GM19455 (cell line): ENCODE data around the gene ISLR2.
"Not testable (repeated sequence)": the region's sequence is repeated elsewhere in the genome, so short reads cannot be mapped to it uniquely, and the experiment has no call there.

ENCODE experiments used
- ATAC-seq: cut with Tn5 transposase; IDR thresholded peaks from one replicate; pipeline ENCODE4 v1.9.1; 2021; ENCODE audit not compliant: unreplicated experiment

ISLR2 gene

GRCh38 chr15:74130155-74130848 is at the start of gene ISLR2:
Gene ISLR2, plus strand, starts transcription at chr15:74130586. Its CDS starts 2,169 bp downstream, at chr15:74132755.
- no peak for ATAC-seq

DNA sequence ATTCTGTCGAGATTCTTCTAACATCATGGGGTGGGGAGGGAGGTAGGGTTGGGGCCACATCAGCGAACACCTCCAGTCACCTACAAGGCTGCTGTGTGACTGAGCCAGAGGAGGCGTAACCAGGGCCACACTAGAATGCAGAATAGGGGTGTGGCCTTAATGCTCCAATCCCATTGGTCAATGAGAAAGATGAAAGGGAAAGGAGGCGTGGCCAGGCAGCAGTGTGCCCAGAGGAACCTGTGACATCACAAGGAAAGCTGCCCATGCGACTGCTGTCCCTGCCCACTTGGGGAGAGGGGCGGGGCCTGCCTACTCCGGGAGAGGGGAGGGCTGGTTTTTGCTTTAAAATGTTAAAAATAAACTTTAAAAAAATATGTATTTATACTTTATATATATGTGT is 47.9 kb upstream of the ISLR2 start, which contains the start of gene GOLGA6A:
TSS of gene GOLGA6A (minus strand) at position 101 of the 400 bp plus-strand sequence. CDS start at position 60, 41 bp downstream.
- not testable (repeated sequence) for ATAC-seq

DNA sequence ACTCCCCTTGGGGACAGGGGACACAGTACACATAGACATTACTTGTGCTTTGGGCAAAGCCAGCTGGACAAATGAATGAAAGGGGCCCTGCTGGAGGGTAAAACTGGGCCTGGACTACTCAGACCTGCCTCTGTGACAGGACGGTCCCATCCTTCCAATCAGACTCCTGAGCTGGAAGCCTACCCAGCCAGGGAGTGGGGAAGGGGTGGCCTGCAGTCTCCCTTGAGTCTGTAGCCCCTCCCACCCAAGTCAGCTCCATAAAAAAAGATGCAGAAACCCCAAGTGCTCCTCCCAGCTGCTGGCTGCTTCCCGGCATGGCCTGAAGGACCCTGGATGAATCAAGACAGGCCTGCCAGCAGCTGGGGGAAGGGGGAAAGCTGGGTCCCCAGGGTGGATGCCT is 35.8 kb upstream of the ISLR2 start:
- ATAC-seq = not testable (repeated sequence)

DNA sequence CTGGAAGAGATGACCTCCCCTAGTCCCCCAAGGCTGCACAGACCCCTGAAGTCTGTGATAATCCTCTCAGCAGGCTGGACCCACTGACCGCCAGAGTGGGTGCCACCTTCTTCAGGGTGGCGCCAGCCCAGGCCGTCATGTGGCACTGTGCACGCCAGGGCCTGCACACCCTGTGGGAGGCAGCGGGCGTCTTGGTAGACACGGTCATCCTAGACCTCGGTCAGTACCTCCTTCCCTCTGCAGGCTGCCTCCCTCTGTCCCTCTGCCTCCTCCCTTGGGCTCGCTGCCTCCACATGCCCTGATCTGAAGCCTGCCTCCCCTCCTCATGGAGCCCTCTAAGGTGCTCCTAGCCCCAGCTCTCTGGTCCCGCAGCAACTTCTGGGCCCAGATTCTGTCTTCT is 34.8 kb upstream of the ISLR2 start:
- not testable (repeated sequence) for ATAC-seq

DNA sequence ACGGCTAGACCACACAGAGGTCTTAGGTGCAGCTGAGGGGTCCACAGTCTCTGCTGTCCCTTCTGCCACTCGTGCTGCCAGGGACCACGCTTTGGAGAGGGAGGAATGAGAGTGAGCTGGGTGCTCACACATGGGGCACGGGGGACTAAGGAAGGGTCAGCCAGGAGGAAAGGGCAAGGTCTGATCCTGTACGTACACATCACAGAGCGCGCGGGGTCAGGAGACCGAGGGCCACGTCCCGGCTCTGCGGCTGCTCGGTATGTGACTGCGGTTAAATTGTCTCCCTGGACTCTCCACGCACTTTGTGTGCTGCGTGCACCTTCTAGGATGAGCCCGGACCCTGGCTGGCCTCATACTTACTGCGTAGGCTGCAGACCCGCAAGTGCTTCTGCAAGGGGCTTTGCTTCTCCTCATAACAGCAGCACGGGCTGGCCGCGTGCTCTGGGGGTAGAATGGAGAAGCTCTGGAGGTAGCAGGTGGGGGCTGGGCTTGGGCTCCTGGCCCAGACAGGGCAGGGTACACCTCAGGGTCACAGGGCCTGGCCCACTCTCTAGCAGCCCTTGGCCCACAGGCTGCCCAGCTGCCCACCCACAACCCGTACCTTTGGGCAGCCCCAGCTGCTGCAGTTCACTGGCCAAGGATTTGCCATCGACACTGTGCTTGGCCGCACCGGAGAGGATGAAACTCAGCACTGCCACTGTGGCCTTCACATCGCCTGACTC is 33.5 kb upstream of the ISLR2 start:
- ATAC-seq = not testable (repeated sequence)

DNA sequence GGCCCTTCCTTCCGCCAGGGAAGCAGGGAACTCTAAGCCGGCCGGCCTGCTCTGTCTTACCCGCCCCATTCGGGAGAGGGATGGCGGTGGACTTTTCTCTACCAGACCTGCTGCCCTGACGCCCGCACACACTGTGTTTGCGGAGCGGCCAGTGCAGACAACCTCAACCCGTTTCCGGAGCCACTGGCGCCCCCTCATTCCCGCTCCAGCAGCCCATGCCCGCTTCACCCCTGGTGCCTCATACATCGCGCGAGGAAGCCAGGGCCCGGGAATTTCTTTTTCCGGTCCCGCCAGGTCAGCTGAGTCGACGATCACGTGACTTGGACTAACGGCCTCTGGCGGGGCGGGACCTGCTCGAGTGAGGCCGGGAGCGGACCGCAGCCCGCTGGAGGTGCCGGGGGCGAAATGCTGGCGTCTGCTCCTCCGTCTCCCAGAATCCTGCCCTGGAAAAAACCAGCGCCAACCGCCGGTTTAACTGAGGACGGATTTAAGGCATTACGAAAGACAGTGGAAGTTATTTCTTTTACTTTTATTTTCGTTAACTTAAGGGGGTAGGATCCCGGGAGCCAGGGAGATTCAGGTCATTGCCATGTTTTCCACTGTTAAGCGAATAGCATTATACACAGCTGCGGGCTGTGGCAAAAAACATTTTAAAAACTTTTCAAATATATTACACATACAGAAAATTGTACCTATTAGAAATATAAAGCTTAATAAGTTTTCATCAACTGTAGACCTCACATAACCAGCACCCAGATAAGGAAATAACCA is 30.2 kb upstream of the ISLR2 start:
- ATAC-seq = peak; percentile 88

GRCh38 chr15:74108111-74108510 is 22.3 kb upstream of the ISLR2 start:
- no peak for ATAC-seq

GRCh38 chr15:74108611-74109010 is 21.8 kb upstream of the ISLR2 start:
- not testable (repeated sequence) for ATAC-seq

- no peak for ATAC-seq
Measured at GRCh38 chr15:74109713-74110112, 20.7 kb upstream of the ISLR2 start.

GRCh38 chr15:74120426-74120825 is 10.0 kb upstream of the ISLR2 start:
- no peak for ATAC-seq

GRCh38 chr15:74121039-74121438 is 9.3 kb upstream of the ISLR2 start:
- ATAC-seq = no peak

GRCh38 chr15:74121858-74122257 is 8.5 kb upstream of the ISLR2 start:
- ATAC-seq = no peak

- ATAC-seq = no peak
Measured at GRCh38 chr15:74122403-74123130, 7.8 kb upstream of the ISLR2 start.

DNA sequence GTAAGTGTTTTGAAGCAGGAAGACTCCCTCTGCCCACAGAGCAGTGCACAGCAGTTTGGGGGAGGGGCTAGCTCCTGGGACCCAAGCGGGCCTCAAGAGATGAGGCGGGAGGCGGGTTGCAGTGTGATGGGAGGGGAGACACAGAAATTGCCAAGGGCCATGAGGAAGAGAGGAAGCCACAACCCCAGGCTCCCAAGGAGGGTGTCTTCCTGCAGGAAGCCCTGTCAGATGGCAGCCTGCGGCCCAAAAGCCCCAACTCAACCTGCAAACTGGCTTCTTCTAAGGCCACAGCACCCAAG is 7.3 kb upstream of the ISLR2 start:
- ATAC-seq = no peak

GRCh38 chr15:74123658-74124057 is 6.7 kb upstream of the ISLR2 start:
- no peak for ATAC-seq

DNA sequence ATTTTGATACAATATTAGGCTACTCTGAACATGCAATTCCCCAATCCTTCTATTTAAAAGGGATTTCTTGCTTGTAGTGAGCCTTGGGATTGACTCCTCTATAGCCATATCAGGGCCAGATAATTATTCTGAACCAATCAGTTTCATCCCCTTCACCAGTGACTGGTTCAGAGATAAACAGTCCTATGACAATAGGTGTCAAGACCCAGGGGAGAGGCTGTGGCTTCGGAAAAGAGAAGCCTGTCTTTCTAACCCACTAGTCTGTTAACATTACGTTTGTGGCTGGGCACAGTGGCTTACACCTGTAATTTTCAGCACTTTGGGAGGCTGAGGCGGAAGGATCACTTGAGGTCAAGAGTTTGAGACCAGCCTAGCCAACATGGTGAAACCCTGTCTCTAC is 6.2 kb upstream of the ISLR2 start:
- no peak for ATAC-seq

GRCh38 chr15:74124759-74125158 is 5.6 kb upstream of the ISLR2 start:
- no peak for ATAC-seq

DNA sequence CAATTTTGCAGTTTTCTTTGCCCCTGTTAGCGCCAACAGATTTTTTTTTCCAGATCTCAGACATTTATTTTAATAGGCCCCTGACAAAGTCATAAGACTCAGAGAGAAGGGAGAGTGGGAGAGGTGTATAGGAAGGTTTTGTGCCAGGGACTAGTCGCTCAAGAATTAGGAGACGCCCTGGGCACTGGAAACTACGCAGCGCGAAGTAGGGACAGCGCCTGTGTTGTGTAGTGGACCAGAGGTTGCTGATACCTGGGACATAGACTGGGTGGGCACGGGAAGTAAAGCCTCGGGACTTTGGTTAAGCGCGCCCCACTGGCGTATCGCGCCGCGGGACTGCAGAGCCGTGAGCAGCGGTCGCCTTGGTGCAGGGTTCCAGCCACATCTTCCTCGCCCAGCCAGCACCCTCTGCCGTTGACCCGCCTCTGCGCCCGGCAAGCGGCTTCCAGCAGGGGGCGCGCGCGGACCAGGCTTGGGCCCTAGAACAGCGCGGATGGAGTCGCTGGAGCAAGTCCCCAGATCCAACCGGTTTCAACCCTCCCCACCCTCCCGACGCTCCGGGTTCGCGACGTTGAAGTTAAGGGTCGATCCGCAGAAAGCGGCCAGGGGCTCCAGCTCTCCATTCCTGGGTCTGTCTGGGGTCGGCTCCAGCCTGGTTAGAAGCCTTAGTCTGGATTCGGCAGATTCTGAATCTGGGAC is 3.0 kb upstream of the ISLR2 start:
- ATAC-seq = no peak

GRCh38 chr15:74127954-74128784 is 2.2 kb upstream of the ISLR2 start:
- ATAC-seq = no peak
